Bronchial epithelial cell (primary cell): Measurements from ENCODE around the gene COL6A3. TPM values are rescaled to one million over a fixed set of nuclear protein-coding genes. Genes with fewer than 3 reads are reported as not detected.

Experiments
- DNase-seq: peaks from one replicate; pipeline ENCODE4 v3.0.0-alpha.2; 2010; ENCODE audit warnings: low read depth
- FAIRE-seq: peaks from 2 replicates; lab custom pipeline; 2011; peaks lifted over from hg19 to GRCh38; lab: Jason Lieb, UNC
- H3K27me3 ChIP-seq: 2 replicates; pipeline ENCODE4 v1.5.1; 2011; ENCODE audit warnings: low read length; ENCODE audit not compliant: control insufficient read depth, insufficient read depth
- H3K36me3 ChIP-seq: 2 replicates; pipeline ENCODE4 v1.5.1; 2011; ENCODE audit warnings: low read length; ENCODE audit not compliant: control insufficient read depth, insufficient read depth
- H3K4me3 ChIP-seq: 2 replicates; pipeline ENCODE4 v1.5.1; 2011; ENCODE audit warnings: mild to moderate bottlenecking, low read depth, low read length, control low read depth
- CTCF ChIP-seq: IDR thresholded peaks from 2 replicates; pipeline ENCODE4 v1.5.1; 2011; ENCODE audit warnings: mild to moderate bottlenecking, moderate library complexity, low read length, control low read depth, inconsistent platforms; ENCODE audit not compliant: insufficient read depth, severe bottlenecking
- total RNA-seq: library from RNA; depleted of rRNA; stranded (reverse); fragments of >200 nt; gene quantifications from 2 replicates; pipeline ENCODE4 v1.2.1, GENCODE V29; 2014

COL6A3 gene
- total RNA-seq, 1 donor from 2014 or later: 16.6 TPM

- TF ChIP-seq CTCF: no peak
- DNase-seq (no peak), FAIRE-seq (peak; percentile 52)
- H3K4me3 ChIP-seq: no peak overlapping the region
- H3K36me3 ChIP-seq: no peaks in the 10 kb centered on the region
- H3K27me3 ChIP-seq: peaks cover 4% of the 10 kb centered on the region
Measured at GRCh38 chr2:237314681-237315080, 99.3 kb downstream of the COL6A3 start.

- Histone ChIP-seq H3K4me3 (no peak overlapping the region), H3K36me3 (no peaks in the 10 kb centered on the region), H3K27me3 (peaks cover 4% of the 10 kb centered on the region)
- FAIRE-seq (peak; percentile 36), DNase-seq (no peak)
- TF ChIP-seq CTCF: no peak
Measured at GRCh38 chr2:237314198-237314597, 99.8 kb downstream of the COL6A3 start.

GRCh38 chr2:237312021-237312755 lies 101.8 kb downstream of the COL6A3 start:
- FAIRE-seq: no peak
- Histone ChIP-seq H3K36me3 (no peaks in the 10 kb centered on the region), H3K27me3 (peaks cover 2% of the 10 kb centered on the region), H3K4me3 (no peak overlapping the region)
- no peak for TF ChIP-seq CTCF
- no peak for DNase-seq

- H3K36me3 ChIP-seq: no peaks in the 10 kb centered on the region
- no peak for DNase-seq
- H3K27me3 ChIP-seq: peaks cover 2% of the 10 kb centered on the region
- H3K4me3 ChIP-seq: no peak overlapping the region
- no peak for FAIRE-seq
- TF ChIP-seq CTCF: no peak
Measured at GRCh38 chr2:237310515-237311114, 103.3 kb downstream of the COL6A3 start.

GRCh38 chr2:237309416-237309815 lies 104.5 kb downstream of the COL6A3 start:
- FAIRE-seq (no peak), DNase-seq (no peak)
- Histone ChIP-seq H3K36me3 (no peaks in the 10 kb centered on the region), H3K27me3 (no peaks in the 10 kb centered on the region), H3K4me3 (no peak overlapping the region)
- TF ChIP-seq CTCF: no peak
